Mucosa of rectum (tissue), 2 donors: ENCODE data around the gene ZCCHC14.

ENCODE experiments used
- H3K27ac ChIP-seq, 2 donors: one replicate each; pipeline ENCODE4 v1.7.0; 2013; ENCODE audit warnings: inconsistent platforms in 2 of 2, low read depth in 2 of 2, low read length in 2 of 2
- H3K27me3 ChIP-seq, 2 donors: one replicate each; pipeline ENCODE4 v1.7.0; 2013; ENCODE audit warnings: low read length in 2 of 2; ENCODE audit not compliant: control insufficient read depth in 2 of 2, insufficient read depth in 2 of 2
- H3K36me3 ChIP-seq, 2 donors: one replicate each; pipeline ENCODE4 v1.7.0; 2013; ENCODE audit warnings: low read length in 2 of 2; ENCODE audit not compliant: control insufficient read depth in 2 of 2, insufficient read depth in 2 of 2
- H3K4me1 ChIP-seq, 2 donors: one replicate each; pipeline ENCODE4 v1.7.0; 2013; ENCODE audit warnings: low read length in 2 of 2, mild to moderate bottlenecking in 1 of 2; ENCODE audit not compliant: control insufficient read depth in 2 of 2, insufficient read depth in 2 of 2
- H3K4me3 ChIP-seq, 2 donors: one replicate each; pipeline ENCODE4 v1.7.0; 2013; ENCODE audit warnings: low read length in 2 of 2
- H3K9ac ChIP-seq, 2 donors: one replicate each; pipeline ENCODE4 v1.7.0; 2013; ENCODE audit warnings: low read length in 2 of 2, low read depth in 1 of 2, mild to moderate bottlenecking in 1 of 2
- H3K9me3 ChIP-seq, 2 donors: one replicate each; pipeline ENCODE4 v1.7.0; 2013; ENCODE audit warnings: low read length in 2 of 2; ENCODE audit not compliant: control insufficient read depth in 2 of 2
- donor health status: healthy.
- donor health status: Normal muscosa, but diverticular disease.

The ZCCHC14 gene

DNA sequence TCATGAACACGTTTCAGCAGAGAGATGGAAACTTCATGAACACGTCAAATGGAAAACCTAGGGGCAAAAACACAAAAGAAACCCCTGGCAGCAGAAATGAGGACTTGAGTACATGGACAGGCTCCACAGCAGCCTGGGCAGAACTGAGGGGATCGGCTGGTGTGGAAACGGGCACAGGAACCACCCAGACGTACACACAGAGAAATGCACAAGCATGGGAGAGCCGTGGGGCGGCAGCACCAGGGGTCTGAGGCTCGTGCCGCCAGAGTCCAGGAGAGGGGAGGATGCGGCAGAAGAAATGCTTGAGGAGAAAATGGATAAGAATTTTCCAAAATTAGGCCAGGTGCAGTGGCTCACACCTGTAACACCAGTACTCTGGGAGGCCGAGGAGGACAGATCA lies 70.7 kb downstream of the ZCCHC14 start:
- Histone ChIP-seq H3K36me3 (peaks cover 49% of the 10 kb centered on the region in 2 donors), H3K9me3 (no peaks in the 10 kb centered on the region), H3K4me3 (no peak overlapping the region), H3K4me1 (no peaks in the 10 kb centered on the region), H3K9ac (no peak overlapping the region), H3K27me3 (no peaks in the 10 kb centered on the region), H3K27ac (no peak overlapping the region)

DNA sequence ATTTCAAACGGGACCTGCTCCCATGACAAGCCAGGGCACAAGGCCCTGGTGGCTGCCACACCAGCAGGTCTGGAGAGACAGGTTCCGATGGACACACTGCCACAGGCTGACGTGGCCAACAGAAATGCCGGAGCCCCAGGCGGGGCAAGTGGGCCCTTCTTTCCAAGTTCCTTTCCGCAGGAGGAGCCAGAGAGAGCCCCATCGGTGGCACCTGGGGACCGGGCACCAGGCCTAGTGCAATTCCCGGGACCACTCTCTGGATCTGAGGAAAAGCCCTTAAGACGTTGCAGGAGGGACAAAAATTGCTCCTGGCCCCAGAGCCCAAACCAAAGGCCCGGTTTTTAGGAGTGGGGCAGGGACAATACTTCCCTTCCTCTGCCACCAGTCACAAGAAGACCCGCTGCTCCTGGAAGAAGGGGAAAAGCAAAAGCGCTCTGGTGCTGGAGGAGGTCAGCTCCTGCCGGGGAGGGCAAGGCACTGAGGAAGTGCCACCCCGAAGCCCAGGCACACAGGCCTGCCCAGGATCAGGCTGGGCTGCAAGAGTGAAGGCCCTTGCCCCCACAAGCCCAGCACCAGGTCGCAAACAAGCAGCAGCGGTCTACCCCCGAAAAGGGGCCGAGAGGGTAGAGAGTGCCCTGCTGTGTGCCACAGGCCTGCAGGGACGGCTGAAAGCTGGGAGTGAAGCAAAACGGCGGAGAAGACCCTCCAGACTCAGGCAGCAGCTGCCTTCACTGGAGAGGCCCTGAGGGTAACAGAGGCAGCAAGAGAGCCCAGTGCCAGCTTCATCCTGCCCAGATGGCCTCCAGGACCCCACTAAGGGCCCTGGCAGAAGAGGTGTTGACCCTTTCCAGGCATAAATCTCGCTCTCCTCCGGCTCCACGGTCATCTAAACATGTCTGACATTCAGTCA lies 71.6 kb downstream of the ZCCHC14 start:
- Histone ChIP-seq H3K36me3 (peaks cover 50 to 55% of the 10 kb centered on the region in 2 donors), H3K9ac (no peak overlapping the region), H3K9me3 (no peaks in the 10 kb centered on the region), H3K27me3 (no peaks in the 10 kb centered on the region), H3K4me1 (no peaks in the 10 kb centered on the region), H3K4me3 (no peak overlapping the region), H3K27ac (no peak overlapping the region)

DNA sequence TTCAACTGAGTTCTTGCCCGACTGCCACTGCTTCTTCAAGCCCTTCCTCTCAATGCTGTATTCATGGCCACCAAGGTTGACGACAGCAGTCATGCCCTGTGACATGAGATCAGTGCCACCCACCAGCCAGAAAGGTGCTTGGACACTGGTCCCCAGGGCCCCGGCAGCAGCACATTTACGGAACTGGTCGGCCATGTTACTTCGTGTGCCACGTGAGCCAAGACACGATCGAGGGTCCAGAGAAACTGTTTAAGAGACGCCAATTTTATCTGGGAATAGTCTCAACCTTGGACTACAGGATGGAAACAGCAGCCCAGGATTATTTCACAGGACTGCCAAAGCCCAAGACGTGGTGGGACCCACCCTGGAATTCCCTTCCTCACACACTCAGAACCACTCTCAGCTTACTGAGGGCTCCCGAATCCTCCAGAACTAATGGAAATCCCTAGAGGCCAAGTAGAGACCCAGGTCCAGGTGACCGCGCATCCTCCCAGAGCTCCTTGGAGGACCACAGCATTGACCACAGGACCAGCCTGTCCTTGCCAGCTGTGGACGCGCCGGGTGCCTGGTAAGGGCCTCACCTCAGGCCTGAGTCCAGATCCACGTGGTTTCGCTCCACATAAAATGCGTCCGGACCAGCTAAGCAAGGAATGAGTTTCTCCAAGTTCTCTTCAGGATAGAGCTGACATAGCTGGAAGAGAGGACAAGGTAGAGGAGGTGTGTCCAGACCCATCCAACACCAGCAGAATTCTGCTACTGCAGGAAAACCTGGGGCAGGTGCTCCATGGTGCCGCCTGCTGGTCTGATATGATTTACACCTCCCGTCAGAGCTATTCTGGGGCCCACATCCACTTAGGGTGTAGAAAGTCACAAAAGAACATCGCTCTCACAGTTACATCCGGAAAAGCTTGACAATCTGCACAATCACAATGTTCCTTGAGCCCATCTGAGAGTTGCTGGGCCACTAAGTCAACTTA lies 72.5 kb downstream of the ZCCHC14 start:
- no peak overlapping the region for H3K27ac ChIP-seq
- no peaks in the 10 kb centered on the region for H3K27me3 ChIP-seq
- H3K4me3 ChIP-seq, result no peak overlapping the region
- H3K9me3 ChIP-seq, result no peaks in the 10 kb centered on the region
- peaks cover 54 to 61% of the 10 kb centered on the region in 2 donors for H3K36me3 ChIP-seq
- no peak overlapping the region for H3K9ac ChIP-seq
- H3K4me1 ChIP-seq, result no peaks in the 10 kb centered on the region

DNA sequence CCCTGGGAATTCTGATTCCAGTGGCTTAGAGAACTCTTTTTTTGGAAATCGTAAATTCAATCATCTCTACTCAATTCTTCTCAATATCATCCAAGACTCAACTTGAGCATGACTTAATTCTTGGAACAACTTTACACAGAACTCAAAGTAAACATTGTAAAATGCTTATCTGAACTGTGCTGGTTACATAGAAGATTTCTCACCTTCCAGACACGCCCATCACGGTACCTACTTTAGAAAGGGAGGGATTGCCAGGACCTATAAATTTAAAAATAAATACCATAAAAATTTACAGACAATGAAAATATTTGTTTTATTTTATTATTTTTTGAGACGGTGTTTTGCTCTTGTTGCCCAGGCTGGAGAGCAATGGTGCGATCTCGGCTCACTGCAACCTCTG lies 74.2 kb downstream of the ZCCHC14 start:
- Histone ChIP-seq H3K9ac (no peak overlapping the region), H3K27ac (no peak overlapping the region), H3K4me1 (no peaks in the 10 kb centered on the region), H3K4me3 (no peak overlapping the region), H3K36me3 (peaks cover 50 to 59% of the 10 kb centered on the region in 2 donors), H3K9me3 (no peaks in the 10 kb centered on the region), H3K27me3 (no peaks in the 10 kb centered on the region)

DNA sequence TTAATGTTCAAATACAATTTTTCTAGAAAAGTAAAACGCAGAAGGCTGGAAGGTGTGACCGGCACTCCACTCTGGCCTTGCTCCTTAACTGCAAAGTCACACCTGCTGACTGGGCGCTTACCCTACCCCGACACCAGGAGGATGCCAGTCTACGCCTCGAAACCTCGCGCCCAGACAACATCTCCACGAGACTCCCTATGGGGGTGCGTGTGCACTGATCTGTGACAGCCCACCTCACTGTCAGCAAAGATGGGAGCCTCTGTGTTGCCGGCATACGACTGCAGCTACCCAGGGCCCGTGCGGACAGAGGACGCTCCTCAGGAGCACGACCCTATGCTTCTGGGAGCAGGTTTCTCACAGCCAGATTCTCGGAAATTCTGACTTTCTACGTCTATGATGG lies 74.6 kb downstream of the ZCCHC14 start:
- no peaks in the 10 kb centered on the region for H3K4me1 ChIP-seq
- H3K27me3 ChIP-seq, result no peaks in the 10 kb centered on the region
- no peaks in the 10 kb centered on the region for H3K9me3 ChIP-seq
- no peak overlapping the region for H3K27ac ChIP-seq
- no peak overlapping the region for H3K4me3 ChIP-seq
- peaks cover 49 to 58% of the 10 kb centered on the region in 2 donors for H3K36me3 ChIP-seq
- no peak overlapping the region for H3K9ac ChIP-seq

DNA sequence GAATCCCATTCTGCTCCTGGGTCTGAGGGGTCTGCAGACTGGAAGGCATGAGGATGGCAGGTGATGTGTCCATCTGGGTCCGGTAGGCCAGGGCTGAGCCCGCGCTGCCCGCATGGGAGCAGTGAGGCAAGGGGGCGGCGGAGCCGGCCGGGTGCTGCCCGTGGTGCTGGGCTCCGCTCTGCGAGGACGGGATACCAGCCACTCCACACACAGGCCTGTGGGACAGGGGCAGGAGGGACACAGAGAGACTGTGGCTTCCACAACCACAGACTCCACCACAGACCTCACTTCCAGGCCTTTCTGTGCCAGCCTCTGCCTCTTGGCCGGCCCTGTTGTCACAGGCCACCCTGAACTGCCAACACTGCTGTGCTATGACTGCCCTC lies 75.3 kb downstream of the ZCCHC14 start:
- H3K4me3 ChIP-seq, result no peak overlapping the region
- H3K4me1 ChIP-seq, result no peaks in the 10 kb centered on the region
- no peak overlapping the region for H3K27ac ChIP-seq
- H3K36me3 ChIP-seq, result peaks cover 48 to 60% of the 10 kb centered on the region in 2 donors
- H3K9ac ChIP-seq, result no peak overlapping the region
- H3K27me3 ChIP-seq, result no peaks in the 10 kb centered on the region
- H3K9me3 ChIP-seq, result no peaks in the 10 kb centered on the region

DNA sequence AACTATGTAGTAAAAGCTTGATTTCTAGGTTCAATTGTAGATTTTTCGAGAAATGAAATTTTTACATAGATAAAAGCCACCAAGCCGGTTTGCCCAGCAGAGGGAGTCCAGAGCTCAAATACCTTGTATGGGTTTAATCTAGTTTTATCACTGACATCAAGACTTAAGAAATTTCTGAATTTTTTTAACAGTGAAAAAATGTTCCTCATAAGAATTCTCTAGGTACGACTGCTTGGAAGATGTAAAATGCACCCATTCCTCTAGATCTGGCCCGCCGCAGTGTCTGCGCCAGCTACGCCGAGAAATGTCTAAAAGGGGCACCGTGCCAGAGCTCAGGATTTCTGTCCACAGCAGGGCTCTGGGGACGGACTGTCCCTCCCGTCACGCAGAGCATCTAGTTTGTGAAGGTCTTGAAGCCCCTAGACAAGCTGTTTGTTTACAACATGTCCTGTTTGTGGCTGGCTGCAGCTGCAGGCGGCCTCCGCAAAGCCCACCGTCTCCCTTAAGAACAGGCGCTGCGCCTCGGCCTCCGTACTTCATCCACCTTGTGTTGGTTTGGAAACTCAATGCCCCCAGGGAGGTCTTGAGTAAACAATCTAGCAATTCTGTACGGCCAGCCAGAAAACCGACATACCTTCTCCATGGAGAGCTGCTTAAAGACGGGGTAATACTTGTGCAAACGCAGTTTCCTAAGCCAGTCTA lies 75.8 kb downstream of the ZCCHC14 start:
- Histone ChIP-seq H3K4me3 (no peak overlapping the region), H3K9me3 (no peaks in the 10 kb centered on the region), H3K27ac (no peak overlapping the region), H3K27me3 (no peaks in the 10 kb centered on the region), H3K36me3 (peaks cover 51 to 62% of the 10 kb centered on the region in 2 donors), H3K4me1 (no peaks in the 10 kb centered on the region), H3K9ac (no peak overlapping the region)

DNA sequence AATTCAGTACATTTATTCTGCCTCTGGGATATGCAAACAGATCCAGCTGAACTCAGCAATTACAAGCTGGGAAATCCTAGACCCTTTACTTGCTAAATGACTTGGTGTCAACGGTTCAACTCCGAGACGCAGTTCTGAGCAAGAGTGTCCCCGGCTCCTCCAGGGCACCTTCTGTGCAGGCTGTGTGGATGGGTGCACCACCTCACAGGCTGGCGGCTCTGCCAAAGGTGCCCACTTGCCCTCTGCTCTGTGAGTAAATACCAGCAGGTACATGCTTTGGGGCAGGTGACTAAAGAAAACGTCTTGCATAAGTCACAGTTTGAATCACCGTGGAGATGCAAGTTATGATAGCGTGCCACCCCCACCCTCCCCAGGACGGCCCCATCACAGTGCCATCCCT lies 77.4 kb downstream of the ZCCHC14 start:
- Histone ChIP-seq H3K27me3 (no peaks in the 10 kb centered on the region), H3K27ac (no peak overlapping the region), H3K4me3 (no peak overlapping the region), H3K4me1 (no peaks in the 10 kb centered on the region), H3K9ac (no peak overlapping the region), H3K9me3 (no peaks in the 10 kb centered on the region), H3K36me3 (peaks cover 50 to 59% of the 10 kb centered on the region in 2 donors)

DNA sequence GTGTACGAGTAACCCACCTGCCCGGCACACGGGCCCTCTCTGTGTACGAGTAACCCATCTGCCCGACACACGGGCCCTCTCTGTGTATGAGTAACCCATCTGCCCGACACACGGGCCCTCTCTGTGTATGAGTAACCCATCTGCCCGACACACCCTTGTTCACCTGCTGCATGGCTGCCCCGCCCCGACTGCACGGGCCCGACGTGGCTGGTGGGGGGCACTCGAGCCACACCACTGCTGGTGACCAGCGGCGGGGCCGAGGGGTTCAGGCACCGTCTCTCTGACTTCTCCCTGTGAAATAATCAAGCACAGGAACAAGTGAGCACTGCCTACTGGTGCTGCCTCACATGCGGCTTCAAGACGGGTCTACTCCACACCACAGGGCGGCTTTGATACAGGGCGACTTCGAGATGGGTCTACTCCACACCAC lies 78.6 kb downstream of the ZCCHC14 start:
- no peaks in the 10 kb centered on the region for H3K4me1 ChIP-seq
- H3K9me3 ChIP-seq, result no peaks in the 10 kb centered on the region
- no peaks in the 10 kb centered on the region for H3K27me3 ChIP-seq
- peaks cover 52 to 58% of the 10 kb centered on the region in 2 donors for H3K36me3 ChIP-seq
- no peak overlapping the region for H3K4me3 ChIP-seq
- H3K9ac ChIP-seq, result no peak overlapping the region
- H3K27ac ChIP-seq, result no peak overlapping the region
